ENCODE results near the gene PHLPP1.

DNA sequence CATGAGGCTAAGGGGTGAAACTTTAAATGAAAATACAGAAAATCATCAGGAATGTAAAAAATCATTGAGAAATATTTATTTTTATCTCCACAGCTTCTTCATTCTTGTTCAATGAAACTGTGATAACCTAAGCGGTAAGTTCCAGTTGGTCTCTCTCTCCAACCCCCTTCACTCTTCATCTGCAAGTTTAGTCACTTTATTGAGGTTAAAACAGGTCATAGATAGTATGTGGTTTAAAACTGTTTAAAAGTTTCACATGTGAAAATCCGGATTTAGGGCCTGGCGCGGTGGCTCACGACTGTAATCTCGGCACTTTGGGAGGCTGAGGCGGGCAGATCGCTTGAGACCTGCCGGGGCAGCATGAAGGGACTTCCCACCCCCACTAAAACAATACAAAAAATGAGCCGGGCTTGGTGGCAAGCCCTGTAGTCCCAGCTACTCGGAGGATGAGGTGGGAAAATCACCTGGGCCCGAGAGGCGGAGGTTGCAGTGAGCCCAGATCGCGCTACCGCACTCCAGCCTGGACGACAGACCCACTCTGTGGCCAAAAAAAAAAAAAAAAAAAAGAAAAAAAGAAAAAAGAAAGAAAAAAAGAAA lies 1.6 kb upstream of the PHLPP1 start:
- TF ChIP-seq, protein P1, sequence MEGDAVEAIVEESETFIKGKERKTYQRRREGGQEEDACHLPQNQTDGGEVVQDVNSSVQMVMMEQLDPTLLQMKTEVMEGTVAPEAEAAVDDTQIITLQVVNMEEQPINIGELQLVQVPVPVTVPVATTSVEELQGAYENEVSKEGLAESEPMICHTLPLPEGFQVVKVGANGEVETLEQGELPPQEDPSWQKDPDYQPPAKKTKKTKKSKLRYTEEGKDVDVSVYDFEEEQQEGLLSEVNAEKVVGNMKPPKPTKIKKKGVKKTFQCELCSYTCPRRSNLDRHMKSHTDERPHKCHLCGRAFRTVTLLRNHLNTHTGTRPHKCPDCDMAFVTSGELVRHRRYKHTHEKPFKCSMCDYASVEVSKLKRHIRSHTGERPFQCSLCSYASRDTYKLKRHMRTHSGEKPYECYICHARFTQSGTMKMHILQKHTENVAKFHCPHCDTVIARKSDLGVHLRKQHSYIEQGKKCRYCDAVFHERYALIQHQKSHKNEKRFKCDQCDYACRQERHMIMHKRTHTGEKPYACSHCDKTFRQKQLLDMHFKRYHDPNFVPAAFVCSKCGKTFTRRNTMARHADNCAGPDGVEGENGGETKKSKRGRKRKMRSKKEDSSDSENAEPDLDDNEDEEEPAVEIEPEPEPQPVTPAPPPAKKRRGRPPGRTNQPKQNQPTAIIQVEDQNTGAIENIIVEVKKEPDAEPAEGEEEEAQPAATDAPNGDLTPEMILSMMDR (IDR thresholded peaks at IDR 0.05; ENCODE audit: insufficient read depth, low read depth, low read length) = no peak
- TF ChIP-seq EZH2 (IDR thresholded peaks at IDR 0.05; ENCODE audit: insufficient read depth, low read length) = no peak

Data from astrocyte (in vitro differentiated cells and primary cell).